GM18517 (cell line): ENCODE results near the gene DNMBP.
"Not testable (repeated sequence)": the region's sequence is repeated elsewhere in the genome, so short reads cannot be mapped to it uniquely, and the experiment has no call there.

Source experiments
- ATAC-seq: cut with Tn5 transposase; IDR thresholded peaks from one replicate; pipeline ENCODE4 v1.9.1; 2021; ENCODE audit warnings: mild to moderate bottlenecking, moderate library complexity; ENCODE audit not compliant: unreplicated experiment

Gene DNMBP

GRCh38 chr10:99870123-99870730 is 139.5 kb downstream of the DNMBP start:
- ATAC-seq, result no peak

- no peak for ATAC-seq
Observed at GRCh38 chr10:99869581-99870122, 140.1 kb downstream of the DNMBP start.

GRCh38 chr10:99867250-99867649 is 142.5 kb downstream of the DNMBP start:
- not testable (repeated sequence) for ATAC-seq

- ATAC-seq, result not testable (repeated sequence)
Observed at GRCh38 chr10:99863535-99864240, 146.1 kb downstream of the DNMBP start.

- no peak for ATAC-seq
Observed at GRCh38 chr10:99860466-99860865, 149.3 kb downstream of the DNMBP start.

GRCh38 chr10:99859585-99859984 is 150.2 kb downstream of the DNMBP start:
- no peak for ATAC-seq

- ATAC-seq, result no peak
Observed at GRCh38 chr10:99858849-99859248, 150.9 kb downstream of the DNMBP start.

GRCh38 chr10:99855479-99856071 is 154.2 kb downstream of the DNMBP start:
- ATAC-seq, result no peak

- ATAC-seq, result no peak
Observed at GRCh38 chr10:99854860-99855259, 154.9 kb downstream of the DNMBP start.

GRCh38 chr10:99853655-99854054 is 156.1 kb downstream of the DNMBP start:
- no peak for ATAC-seq

GRCh38 chr10:99852481-99853213 is 157.1 kb downstream of the DNMBP start:
- ATAC-seq, result no peak

- ATAC-seq, result no peak
Observed at GRCh38 chr10:99851825-99852224, 157.9 kb downstream of the DNMBP start.

- ATAC-seq, result no peak
Observed at GRCh38 chr10:99850767-99851340, 158.9 kb downstream of the DNMBP start.

GRCh38 chr10:99850021-99850766 is 159.6 kb downstream of the DNMBP start:
- no peak for ATAC-seq

GRCh38 chr10:99849536-99849935 is 160.2 kb downstream of the DNMBP start:
- ATAC-seq, result no peak

- no peak for ATAC-seq
Observed at GRCh38 chr10:99849057-99849456, 160.7 kb downstream of the DNMBP start.

GRCh38 chr10:99845837-99846382 is 163.8 kb downstream of the DNMBP start:
- no peak for ATAC-seq

GRCh38 chr10:99844433-99844955 is 165.3 kb downstream of the DNMBP start:
- no peak for ATAC-seq

- ATAC-seq, result no peak
Observed at GRCh38 chr10:99843310-99843709, 166.4 kb downstream of the DNMBP start.

GRCh38 chr10:99841746-99842145 is 168.0 kb downstream of the DNMBP start:
- no peak for ATAC-seq
